GM12878 (cell line): ENCODE data around the gene TCEAL7. TPM values are rescaled to one million over a fixed set of nuclear protein-coding genes. Genes with fewer than 3 reads are reported as not detected.

Source experiments
- ATAC-seq: fragments of 200-7000 bp; cut with Tn5 transposase; 3 replicates; pipeline ENCODE4 v1.9.1; 2020; ENCODE audit warnings: mild to moderate bottlenecking, moderate library complexity
- BruUV-seq: library from RNA; stranded (reverse); fragments of 400-500 nt; replicated peaks from 2 replicates; lab custom pipeline; 2021; lab: Mats Ljungman, UMichigan
- CTCF ChIA-PET: fragments of 300-600 bp; sonication (Branson Sonifier 250); formaldehyde crosslinking; extraction: SDS; loops from one replicate; lab custom pipeline; 2021; ENCODE audit warnings: inconsistent platforms; lab: Yijun Ruan, JAX
- POLR2A ChIA-PET: fragments of 350-600 bp; formaldehyde crosslinking; extraction: SDS; loops from one replicate; lab custom pipeline; 2021; ENCODE audit warnings: inconsistent platforms; lab: Charles Lee
- RAD21 ChIA-PET: fragments of 300-600 bp; sonication (Branson Sonifier 250); formaldehyde crosslinking; loops from one replicate; lab custom pipeline; 2023; ENCODE audit warnings: antibody characterized with exemption; ENCODE audit not compliant: unreplicated experiment; lab: Charles Lee
- SMC1A ChIA-PET: fragments of 300-600 bp; sonication (Branson Sonifier 250); formaldehyde crosslinking; loops from one replicate; lab custom pipeline; 2023; ENCODE audit not compliant: unreplicated experiment, uncharacterized antibody; lab: Charles Lee
- DNase-seq: peaks from one replicate; pipeline ENCODE4 v3.0.0-alpha.2; 2011; ENCODE audit warnings: low read depth, low spot score
- FAIRE-seq: peaks from 3 replicates; lab custom pipeline; 2011; peaks lifted over from hg19 to GRCh38; lab: Jason Lieb, UNC
- H2AFZ ChIP-seq: 2 replicates; pipeline ENCODE4 v1.6.0; 2011; ENCODE audit warnings: low read depth, low read length, control low read depth; ENCODE audit not compliant: control insufficient read depth
- H3K27ac ChIP-seq: 2 replicates; pipeline ENCODE4 v1.5.1; 2011; ENCODE audit warnings: control low read depth; ENCODE audit not compliant: control insufficient read depth, insufficient read depth
- H3K27me3 ChIP-seq, 2 experiments: replicated peaks in 1 of 2; 2 replicates each; pipeline versions ENCODE4 v1.6.0 to v1.6.1; 2011; ENCODE audit warnings: low read length in 1 of 2; ENCODE audit not compliant: control insufficient read depth in 2 of 2, insufficient read depth in 2 of 2
- H3K36me3 ChIP-seq, 2 experiments: 2 replicates each; pipeline ENCODE4 v1.5.1; 2011; ENCODE audit warnings: low read length in 1 of 2; ENCODE audit not compliant: control insufficient read depth in 2 of 2, insufficient read depth in 2 of 2
- H3K4me1 ChIP-seq: 2 replicates; pipeline ENCODE4 v1.6.1; 2011; ENCODE audit warnings: mild to moderate bottlenecking, low read length, moderate library complexity, mixed read lengths; ENCODE audit not compliant: control insufficient read depth, insufficient read depth
- H3K4me2 ChIP-seq: 2 replicates; pipeline ENCODE4 v1.6.0; 2011; ENCODE audit warnings: control low read depth; ENCODE audit not compliant: control insufficient read depth, insufficient read depth
- H3K4me3 ChIP-seq: fragments of 200-600 bp; sonication (generic); 2 replicates; pipeline ENCODE4 v1.5.1; 2016
- H3K79me2 ChIP-seq: 2 replicates; pipeline ENCODE4 v1.6.0; 2011; ENCODE audit warnings: low read length; ENCODE audit not compliant: control insufficient read depth, insufficient read depth
- H3K9ac ChIP-seq: 2 replicates; pipeline ENCODE4 v1.8.0; 2011; ENCODE audit warnings: low read length, control low read depth, mixed read lengths; ENCODE audit not compliant: control insufficient read depth, insufficient read depth
- H3K9me3 ChIP-seq: replicated peaks from 3 replicates; pipeline ENCODE4 v1.5.1; 2011; ENCODE audit warnings: mild to moderate bottlenecking, low read length; ENCODE audit not compliant: control insufficient read depth, insufficient read depth
- H4K20me1 ChIP-seq: 2 replicates; pipeline ENCODE4 v1.6.0; 2011; ENCODE audit not compliant: control insufficient read depth, insufficient read depth
- CBX5 ChIP-seq: sonication (generic); IDR thresholded peaks from 2 replicates; pipeline ENCODE4 v1.6.1; 2016; ENCODE audit warnings: low read depth, moderate library complexity, mild to moderate bottlenecking, inconsistent platforms
- ELK1 ChIP-seq: IDR thresholded peaks from 2 replicates; pipeline ENCODE4 v1.6.1; 2012; ENCODE audit warnings: low read depth, low read length, improper control_type of control experiment
- MTA2 ChIP-seq: fragments of 450-650 bp; IDR thresholded peaks from 2 replicates; pipeline ENCODE4 v1.6.1; 2016; ENCODE audit warnings: low read depth, mild to moderate bottlenecking, moderate library complexity
- MYC ChIP-seq: IDR thresholded peaks from 2 replicates; pipeline ENCODE4 v1.6.1; 2011; ENCODE audit warnings: mild to moderate bottlenecking, low read length, moderate library complexity, inconsistent platforms; ENCODE audit not compliant: insufficient read depth, insufficient replicate concordance, insufficient read length, severe bottlenecking
- SP1 ChIP-seq: IDR thresholded peaks from one replicate; pipeline ENCODE4 v1.6.1; 2011; ENCODE audit warnings: low read depth, low read length
- SREBF2 ChIP-seq: IDR thresholded peaks from 2 replicates; pipeline ENCODE4 v1.6.1; 2012; ENCODE audit warnings: mild to moderate bottlenecking, low read length
- ZNF24 ChIP-seq: fragments of 450-650 bp; IDR thresholded peaks from 2 replicates; pipeline ENCODE4 v1.6.1; 2017; ENCODE audit warnings: antibody characterized with exemption, mild to moderate bottlenecking
- ZNF592 ChIP-seq: fragments of 450-650 bp; IDR thresholded peaks from 2 replicates; pipeline ENCODE4 v1.6.1; 2017; ENCODE audit warnings: mild to moderate bottlenecking, moderate library complexity
- WGBS: methylation state at CpG from one replicate; pipeline ENCODE4 v1.1.6; 2016; ENCODE audit warnings: low lambda C conversion rate; ENCODE audit not compliant: insufficient replicate concordance, insufficient coverage; ENCODE audit errors: missing lambda C conversion rate; 5-methylcytosine and 5-hydroxymethylcytosine counted together
- in situ Hi-C: fragments of 300-500 bp; cut with MboI; formaldehyde crosslinking; loops from 9 replicates; pipeline ENCODE4 v1.14.3; 2018; ENCODE audit warnings: mixed read lengths
- intact Hi-C: fragments of 100-400 bp; cut with micrococcal nuclease; formaldehyde crosslinking; loops from one replicate; pipeline ENCODE4 v1.14.2; 2022; ENCODE audit not compliant: unreplicated experiment
- polyA plus RNA-seq, 11 experiments: library from polyadenylated mRNA; depleted of rRNA in 4 of 11; unstranded in 6 of 11; stranded (reverse) in 5 of 11; fragments of >200 nt; fragmentation: Nextera tagmentation in 4 of 11; fragmentation: Illumina TruSeq in 1 of 11; extraction: Ambion mirVana in 4 of 11; extraction: Trizol in 1 of 11; gene quantifications; 1 replicate in 1 of 11; 2 replicates in 10 of 11; pipeline versions ENCODE4 v1.2.1 to v1.2.3, GENCODE V29; 2011 to 2016; ENCODE audit warnings: inconsistent platforms in 2 of 11, missing spikeins in 2 of 11, low read depth in 1 of 11
- total RNA-seq, 4 experiments: library from RNA; depleted of rRNA in 3 of 4; stranded (reverse); fragments of >200 nt in 3 of 4; fragmentation: Illumina TruSeq in 1 of 4; extraction: Trizol in 1 of 4; gene quantifications; 2 replicates each; pipeline versions ENCODE4 v1.2.1 to v1.2.3, GENCODE V29; 2013 to 2021
- TF ChIP-seq, protein P1 (sequence below): fragments of 450-650 bp; IDR thresholded peaks from 2 replicates; pipeline ENCODE4 v1.6.1; 2016; ENCODE audit warnings: mild to moderate bottlenecking, moderate library complexity, borderline replicate concordance

TCEAL7 gene
- total and polyA plus RNA-seq, 10 of the 15 experiments (the other 5 are each of a cell fraction or from before 2014, with no cell fraction given) = not detected

GRCh38 chrX:103293118-103293517, 36.9 kb upstream of the TCEAL7 start:
- H3K4me3 ChIP-seq = no peak overlapping the region
- no peak for DNase-seq
- ChIA-PET SMC1A (no interaction called here), CTCF (no interaction called here), POLR2A (no interaction called here), RAD21 (no interaction called here)
- H3K4me1 ChIP-seq = no peaks in the 10 kb centered on the region
- no peaks in the 10 kb centered on the region for H3K79me2 ChIP-seq
- WGBS = 48% methylated on average over 2 of the region's 2 CpGs
- no peaks in the 10 kb centered on the region for H3K9me3 ChIP-seq
- no peak for ATAC-seq
- H3K9ac ChIP-seq = no peak overlapping the region
- in situ Hi-C loops (no loop called here), intact Hi-C loops (no loop called here)
- H2AFZ ChIP-seq = no peak overlapping the region
- H4K20me1 ChIP-seq = no peaks in the 10 kb centered on the region
- no peaks in the 10 kb centered on the region for H3K36me3 ChIP-seq
- no peak overlapping the region for H3K4me2 ChIP-seq
- H3K27ac ChIP-seq = no peak overlapping the region
- no peak for TF ChIP-seq ZNF592
- no peaks in the 10 kb centered on the region; a peak in 1 of 4 replicates for H3K27me3 ChIP-seq
- no TSS peak for BruUV-seq
- no peak for FAIRE-seq

DNA sequence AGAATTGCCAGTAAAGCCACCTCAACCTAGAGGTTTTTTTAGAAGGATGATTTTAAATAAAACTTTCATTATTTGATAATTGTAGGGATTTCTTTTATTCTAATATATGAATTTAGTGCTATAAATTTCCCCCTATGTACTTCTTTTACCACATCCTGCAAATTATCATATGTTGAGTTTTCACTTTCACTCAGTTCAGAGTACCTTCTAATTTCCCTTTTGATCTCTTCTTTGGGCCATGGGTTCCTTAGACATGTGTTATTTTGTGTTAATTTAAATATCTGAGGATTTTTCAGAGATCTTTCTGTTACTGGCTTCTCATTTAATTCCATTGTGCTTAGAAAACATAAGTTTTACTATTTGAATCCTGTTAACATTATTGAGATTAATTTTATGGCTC, 25.3 kb upstream of the TCEAL7 start:
- DNase-seq (no peak), FAIRE-seq (no peak), ATAC-seq (no peak)
- Histone ChIP-seq H3K4me3 (no peak overlapping the region), H3K9ac (no peak overlapping the region), H3K4me2 (no peak overlapping the region), H4K20me1 (no peaks in the 10 kb centered on the region), H3K27ac (no peak overlapping the region), H2AFZ (no peak overlapping the region), H3K4me1 (no peaks in the 10 kb centered on the region), H3K36me3 (no peaks in the 10 kb centered on the region), H3K9me3 (no peaks in the 10 kb centered on the region), H3K79me2 (no peaks in the 10 kb centered on the region), H3K27me3 (no peaks in the 10 kb centered on the region)
- SMC1A ChIA-PET = no interaction called here
- in situ Hi-C loops = no loop called here
- POLR2A ChIA-PET = no interaction called here
- intact Hi-C loops = no loop called here
- BruUV-seq = no TSS peak
- RAD21 ChIA-PET = no interaction called here
- CTCF ChIA-PET = no interaction called here
- no peak for TF ChIP-seq ELK1
- TF ChIP-seq CBX5 = no peak
- no peak for TF ChIP-seq MYC
- TF ChIP-seq SREBF2 = no peak
- no peak for TF ChIP-seq MTA2
- TF ChIP-seq ZNF24 = no peak
- TF ChIP-seq SP1 = no peak
- TF ChIP-seq, protein P1, sequence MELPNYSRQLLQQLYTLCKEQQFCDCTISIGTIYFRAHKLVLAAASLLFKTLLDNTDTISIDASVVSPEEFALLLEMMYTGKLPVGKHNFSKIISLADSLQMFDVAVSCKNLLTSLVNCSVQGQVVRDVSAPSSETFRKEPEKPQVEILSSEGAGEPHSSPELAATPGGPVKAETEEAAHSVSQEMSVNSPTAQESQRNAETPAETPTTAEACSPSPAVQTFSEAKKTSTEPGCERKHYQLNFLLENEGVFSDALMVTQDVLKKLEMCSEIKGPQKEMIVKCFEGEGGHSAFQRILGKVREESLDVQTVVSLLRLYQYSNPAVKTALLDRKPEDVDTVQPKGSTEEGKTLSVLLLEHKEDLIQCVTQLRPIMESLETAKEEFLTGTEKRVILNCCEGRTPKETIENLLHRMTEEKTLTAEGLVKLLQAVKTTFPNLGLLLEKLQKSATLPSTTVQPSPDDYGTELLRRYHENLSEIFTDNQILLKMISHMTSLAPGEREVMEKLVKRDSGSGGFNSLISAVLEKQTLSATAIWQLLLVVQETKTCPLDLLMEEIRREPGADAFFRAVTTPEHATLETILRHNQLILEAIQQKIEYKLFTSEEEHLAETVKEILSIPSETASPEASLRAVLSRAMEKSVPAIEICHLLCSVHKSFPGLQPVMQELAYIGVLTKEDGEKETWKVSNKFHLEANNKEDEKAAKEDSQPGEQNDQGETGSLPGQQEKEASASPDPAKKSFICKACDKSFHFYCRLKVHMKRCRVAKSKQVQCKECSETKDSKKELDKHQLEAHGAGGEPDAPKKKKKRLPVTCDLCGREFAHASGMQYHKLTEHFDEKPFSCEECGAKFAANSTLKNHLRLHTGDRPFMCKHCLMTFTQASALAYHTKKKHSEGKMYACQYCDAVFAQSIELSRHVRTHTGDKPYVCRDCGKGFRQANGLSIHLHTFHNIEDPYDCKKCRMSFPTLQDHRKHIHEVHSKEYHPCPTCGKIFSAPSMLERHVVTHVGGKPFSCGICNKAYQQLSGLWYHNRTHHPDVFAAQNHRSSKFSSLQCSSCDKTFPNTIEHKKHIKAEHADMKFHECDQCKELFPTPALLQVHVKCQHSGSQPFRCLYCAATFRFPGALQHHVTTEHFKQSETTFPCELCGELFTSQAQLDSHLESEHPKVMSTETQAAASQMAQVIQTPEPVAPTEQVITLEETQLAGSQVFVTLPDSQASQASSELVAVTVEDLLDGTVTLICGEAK = no peak
